Measurements from ENCODE around the gene TMEM50A. TPM values are rescaled to one million over a fixed set of nuclear protein-coding genes. Genes with fewer than 3 reads are reported as not detected.
"Not testable (repeated sequence)": the region's sequence is repeated elsewhere in the genome, so short reads cannot be mapped to it uniquely, and the experiment has no call there.

Gene TMEM50A
- total RNA-seq, 1 experiment from 2014 or later, result 129 TPM

DNA sequence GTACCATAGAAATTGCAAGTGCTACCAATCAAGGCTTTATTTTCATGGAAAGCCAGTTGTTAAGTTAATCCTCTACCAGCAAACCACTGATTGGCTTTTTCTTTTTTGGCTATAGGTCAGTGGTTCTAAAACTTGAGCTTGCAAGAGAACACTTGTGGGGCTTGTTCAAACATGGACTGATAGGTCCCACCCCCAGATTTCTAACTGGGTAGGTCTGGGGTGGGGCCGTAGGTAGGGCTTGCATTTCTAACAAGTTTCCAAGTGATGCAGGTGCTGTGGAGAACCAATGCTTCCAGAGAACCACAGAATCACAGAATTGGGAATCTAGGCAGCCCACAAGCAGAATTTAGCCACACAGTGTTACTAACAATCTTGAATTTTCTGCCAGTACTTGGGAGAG lies 45.7 kb downstream of the TMEM50A start:
- H3K9me2 ChIP-seq (replicated peaks; ENCODE audit: insufficient read depth, low read length); H3K27me3 ChIP-seq (ENCODE audit: low read length); H2AFZ ChIP-seq (ENCODE audit: low read length); H3K36me3 ChIP-seq (ENCODE audit: insufficient read depth, low read length); H4K20me1 ChIP-seq (ENCODE audit: insufficient read depth, low read depth, low read length); H3K9ac ChIP-seq (ENCODE audit: low read length); H3K4me1 ChIP-seq (ENCODE audit: low read length); H3K9me3 ChIP-seq (ENCODE audit: low read length); H3K27ac ChIP-seq (ENCODE audit: low read length); DNase-seq; H3K4me3 ChIP-seq (ENCODE audit: low read length); H3K4me2 ChIP-seq (ENCODE audit: low read depth, low read length, poor library complexity, severe bottlenecking); H3K79me2 ChIP-seq (ENCODE audit: low read length): not testable (repeated sequence)

DNA sequence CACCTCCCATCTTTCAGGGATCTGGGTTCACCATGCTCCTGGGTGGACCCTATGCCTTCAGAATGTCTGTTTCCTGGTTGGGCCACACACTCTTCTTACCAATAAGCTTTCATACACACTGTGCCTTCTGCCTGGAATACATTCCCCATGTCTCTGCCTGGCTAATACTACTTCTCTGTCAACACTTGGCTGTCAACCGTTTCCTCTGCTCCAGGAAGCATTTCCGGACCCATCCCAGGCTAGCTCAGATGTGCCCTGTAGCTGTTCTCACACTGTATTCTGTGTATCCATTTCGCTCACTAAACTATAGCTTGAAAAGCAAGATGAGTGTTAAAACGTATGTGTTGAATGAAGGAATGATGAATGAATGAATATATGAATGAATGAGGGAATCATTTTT lies 49.0 kb downstream of the TMEM50A start:
- H2AFZ ChIP-seq (ENCODE audit: low read length); H3K79me2 ChIP-seq (ENCODE audit: low read length); H3K9me3 ChIP-seq (ENCODE audit: low read length); H3K27ac ChIP-seq (ENCODE audit: low read length); H4K20me1 ChIP-seq (ENCODE audit: insufficient read depth, low read depth, low read length); H3K36me3 ChIP-seq (ENCODE audit: insufficient read depth, low read length); H3K4me2 ChIP-seq (ENCODE audit: low read depth, low read length, poor library complexity, severe bottlenecking); H3K4me3 ChIP-seq (ENCODE audit: low read length); H3K9me2 ChIP-seq (replicated peaks; ENCODE audit: insufficient read depth, low read length); H3K27me3 ChIP-seq (ENCODE audit: low read length); H3K9ac ChIP-seq (ENCODE audit: low read length); H3K4me1 ChIP-seq (ENCODE audit: low read length): not testable (repeated sequence)
- peak; percentile 21 for DNase-seq

GRCh38 chr1:25388691-25389090 lies 50.6 kb downstream of the TMEM50A start:
- not testable (repeated sequence) for H3K4me1 ChIP-seq (ENCODE audit: low read length); H3K9me2 ChIP-seq (replicated peaks; ENCODE audit: insufficient read depth, low read length); H4K20me1 ChIP-seq (ENCODE audit: insufficient read depth, low read depth, low read length); H3K4me3 ChIP-seq (ENCODE audit: low read length); H3K4me2 ChIP-seq (ENCODE audit: low read depth, low read length, poor library complexity, severe bottlenecking); H3K9ac ChIP-seq (ENCODE audit: low read length); H3K79me2 ChIP-seq (ENCODE audit: low read length); H2AFZ ChIP-seq (ENCODE audit: low read length); H3K9me3 ChIP-seq (ENCODE audit: low read length); H3K27ac ChIP-seq (ENCODE audit: low read length); H3K27me3 ChIP-seq (ENCODE audit: low read length); H3K36me3 ChIP-seq (ENCODE audit: insufficient read depth, low read length)
- peak; percentile 21 for DNase-seq

GRCh38 chr1:25389721-25390120 lies 51.6 kb downstream of the TMEM50A start:
- H3K4me1 ChIP-seq (ENCODE audit: low read length); H2AFZ ChIP-seq (ENCODE audit: low read length); H3K36me3 ChIP-seq (ENCODE audit: insufficient read depth, low read length); H3K4me2 ChIP-seq (ENCODE audit: low read depth, low read length, poor library complexity, severe bottlenecking); DNase-seq; H3K9me2 ChIP-seq (replicated peaks; ENCODE audit: insufficient read depth, low read length); H4K20me1 ChIP-seq (ENCODE audit: insufficient read depth, low read depth, low read length); H3K79me2 ChIP-seq (ENCODE audit: low read length); H3K9me3 ChIP-seq (ENCODE audit: low read length); H3K9ac ChIP-seq (ENCODE audit: low read length); H3K4me3 ChIP-seq (ENCODE audit: low read length); H3K27me3 ChIP-seq (ENCODE audit: low read length); H3K27ac ChIP-seq (ENCODE audit: low read length): not testable (repeated sequence)

GRCh38 chr1:25392841-25393240 lies 54.7 kb downstream of the TMEM50A start:
- H3K9me2 ChIP-seq (replicated peaks; ENCODE audit: insufficient read depth, low read length), result no peaks in the 10 kb centered on the region
- no peaks in the 10 kb centered on the region for H3K27me3 ChIP-seq (ENCODE audit: low read length)
- H3K36me3 ChIP-seq (ENCODE audit: insufficient read depth, low read length), result no peaks in the 10 kb centered on the region
- no peak overlapping the region for H3K4me2 ChIP-seq (ENCODE audit: low read depth, low read length, poor library complexity, severe bottlenecking)
- no peak overlapping the region for H2AFZ ChIP-seq (ENCODE audit: low read length)
- no peaks in the 10 kb centered on the region for H4K20me1 ChIP-seq (ENCODE audit: insufficient read depth, low read depth, low read length)
- H3K9ac ChIP-seq (ENCODE audit: low read length), result no peak overlapping the region
- H3K4me3 ChIP-seq (ENCODE audit: low read length), result no peak overlapping the region
- H3K9me3 ChIP-seq (ENCODE audit: low read length), result no peaks in the 10 kb centered on the region
- peaks cover 16% of the 10 kb centered on the region for H3K4me1 ChIP-seq (ENCODE audit: low read length)
- no peaks in the 10 kb centered on the region for H3K79me2 ChIP-seq (ENCODE audit: low read length)
- no peak overlapping the region for H3K27ac ChIP-seq (ENCODE audit: low read length)
- DNase-seq, result peak; percentile 23

GRCh38 chr1:25397549-25397948 lies 59.4 kb downstream of the TMEM50A start:
- Histone ChIP-seq H3K9ac (ENCODE audit: low read length) (peak overlapping the region; percentile 44), H3K4me1 (ENCODE audit: low read length) (peaks cover 28% of the 10 kb centered on the region), H3K4me3 (ENCODE audit: low read length) (peak overlapping the region; percentile 45; the same call in 1 of the 2 replicates), H3K27ac (ENCODE audit: low read length) (peak overlapping the region; percentile 76), H3K4me2 (ENCODE audit: low read depth, low read length, poor library complexity, severe bottlenecking) (peak overlapping the region; percentile 64)
- not testable (repeated sequence) for H3K27me3 ChIP-seq (ENCODE audit: low read length); H4K20me1 ChIP-seq (ENCODE audit: insufficient read depth, low read depth, low read length); H3K36me3 ChIP-seq (ENCODE audit: insufficient read depth, low read length); H3K79me2 ChIP-seq (ENCODE audit: low read length); H2AFZ ChIP-seq (ENCODE audit: low read length); H3K9me3 ChIP-seq (ENCODE audit: low read length); H3K9me2 ChIP-seq (replicated peaks; ENCODE audit: insufficient read depth, low read length); DNase-seq

GRCh38 chr1:25398079-25398478 lies 59.9 kb downstream of the TMEM50A start:
- not testable (repeated sequence) for H3K4me3 ChIP-seq (ENCODE audit: low read length); H3K36me3 ChIP-seq (ENCODE audit: insufficient read depth, low read length); H4K20me1 ChIP-seq (ENCODE audit: insufficient read depth, low read depth, low read length); DNase-seq; H3K9ac ChIP-seq (ENCODE audit: low read length); H3K9me3 ChIP-seq (ENCODE audit: low read length); H3K79me2 ChIP-seq (ENCODE audit: low read length); H3K9me2 ChIP-seq (replicated peaks; ENCODE audit: insufficient read depth, low read length); H3K27me3 ChIP-seq (ENCODE audit: low read length); H2AFZ ChIP-seq (ENCODE audit: low read length)
- Histone ChIP-seq H3K27ac (ENCODE audit: low read length) (peak overlapping the region; percentile 76), H3K4me2 (ENCODE audit: low read depth, low read length, poor library complexity, severe bottlenecking) (peak overlapping the region; percentile 64), H3K4me1 (ENCODE audit: low read length) (peaks cover 28% of the 10 kb centered on the region)

- H3K79me2 ChIP-seq (ENCODE audit: low read length), result not testable (repeated sequence)
Measured at GRCh38 chr1:25402947-25403803, 65.0 kb downstream of the TMEM50A start.

More at GRCh38 chr1:25402947-25403803, 65.0 kb downstream of the TMEM50A start:
- not testable (repeated sequence) for DNase-seq; H3K36me3 ChIP-seq (ENCODE audit: insufficient read depth, low read length); H3K9ac ChIP-seq (ENCODE audit: low read length); H4K20me1 ChIP-seq (ENCODE audit: insufficient read depth, low read depth, low read length); H3K9me3 ChIP-seq (ENCODE audit: low read length); H3K4me2 ChIP-seq (ENCODE audit: low read depth, low read length, poor library complexity, severe bottlenecking); H3K27ac ChIP-seq (ENCODE audit: low read length); H2AFZ ChIP-seq (ENCODE audit: low read length); H3K27me3 ChIP-seq (ENCODE audit: low read length); H3K9me2 ChIP-seq (replicated peaks; ENCODE audit: insufficient read depth, low read length); H3K4me3 ChIP-seq (ENCODE audit: low read length)
- peaks cover 16% of the 10 kb centered on the region for H3K4me1 ChIP-seq (ENCODE audit: low read length)
